ENCODE measurements around the gene TTLL1.

TTLL1 gene

DNA sequence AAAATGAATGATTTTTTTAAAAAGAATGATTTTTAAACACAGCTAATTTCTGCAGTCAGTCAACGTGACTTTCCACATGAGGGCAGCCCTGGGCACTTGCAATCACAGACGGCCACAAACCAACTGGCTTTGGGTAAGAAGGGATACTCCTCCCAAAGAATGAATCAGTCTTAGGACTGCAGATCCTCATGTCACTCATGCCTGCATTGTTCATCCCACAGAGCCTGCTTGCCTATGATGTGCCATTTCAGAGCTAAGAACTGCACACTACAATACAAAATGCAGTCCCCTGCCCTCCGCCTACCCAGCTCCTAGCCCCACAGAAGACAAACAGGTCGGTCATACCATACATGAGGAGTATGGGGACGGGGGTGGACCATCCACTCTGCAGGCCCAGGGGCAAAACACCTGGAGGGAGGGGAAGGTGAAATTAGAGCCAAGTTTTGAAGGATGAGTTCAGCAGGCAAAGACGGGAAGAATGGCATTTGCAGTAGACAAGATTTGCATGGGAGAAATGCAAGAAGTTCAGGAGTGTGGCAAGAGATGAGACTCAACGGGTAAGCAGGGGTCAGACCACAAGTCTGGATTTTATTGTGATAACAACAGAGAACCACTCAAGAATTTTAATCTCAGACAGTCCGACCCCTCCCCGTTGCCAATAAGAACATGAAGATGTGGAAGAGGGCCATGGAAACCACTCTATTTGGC, 98.9 kb downstream of the TTLL1 start:
- DNase-seq = no peak
